Measurements from ENCODE around the gene DPH6.
A peak's percentile ranks its signal among the peaks of the same experiment; 100 is the strongest.
"Not testable (repeated sequence)": the region's sequence is repeated elsewhere in the genome, so short reads cannot be mapped to it uniquely, and the experiment has no call there.

DPH6 gene

DNA sequence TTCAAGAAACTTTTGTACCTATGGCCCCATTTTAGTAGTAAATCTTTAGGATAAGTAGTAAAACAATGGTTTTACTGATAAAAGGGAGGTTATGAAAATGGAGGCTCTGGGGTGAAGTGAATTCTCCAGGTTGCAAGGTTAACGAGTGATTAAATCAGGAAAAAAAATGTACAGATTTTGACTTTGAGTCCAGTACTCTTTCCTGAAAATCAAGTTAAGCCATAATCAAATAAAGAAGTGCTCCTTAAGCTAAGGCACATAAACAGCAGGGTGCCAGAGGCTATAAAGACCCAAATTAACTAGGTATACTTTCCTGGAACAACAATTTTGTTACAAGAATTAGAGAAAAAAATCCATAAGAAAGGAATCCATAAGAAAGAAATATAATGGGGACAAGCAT lies 114.7 kb downstream of the DPH6 start:
- DNase-seq: no peak

DNA sequence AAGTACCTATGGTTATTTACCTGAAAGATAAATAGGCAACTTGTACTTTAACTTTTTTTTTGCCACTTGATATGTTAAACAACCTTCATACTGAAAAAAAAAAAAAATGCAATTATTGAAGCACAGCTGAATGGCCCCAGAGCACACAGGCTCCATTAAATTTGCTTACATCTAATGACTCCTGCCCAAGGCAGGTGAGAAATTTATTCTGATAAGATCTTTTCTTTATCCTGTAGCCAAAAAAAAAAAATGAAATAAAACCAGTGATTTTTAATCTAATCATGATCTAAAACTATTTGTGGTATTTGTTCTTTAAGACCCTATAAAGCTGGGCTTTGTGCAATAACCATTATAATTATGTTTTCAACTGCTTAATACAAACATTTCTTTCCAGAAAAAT lies 115.7 kb downstream of the DPH6 start:
- no peak for DNase-seq

DNA sequence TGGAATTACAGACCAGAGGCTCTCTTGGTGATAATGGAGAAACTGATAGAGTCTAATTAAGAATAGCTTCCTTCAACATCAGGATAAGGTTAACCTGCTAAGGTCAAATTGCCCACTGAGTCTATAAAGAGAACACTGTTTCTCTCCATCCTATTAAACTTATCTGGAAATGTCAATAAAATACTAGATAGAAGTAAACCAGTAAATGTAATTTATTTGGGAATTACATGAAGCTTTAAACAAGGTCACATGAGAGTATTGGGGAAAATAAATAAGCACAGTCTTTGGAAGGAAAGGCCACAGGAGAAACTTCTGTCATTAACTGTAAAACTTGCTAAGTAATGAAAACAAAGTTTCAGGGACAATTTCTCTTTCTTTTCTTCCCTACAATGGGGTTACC lies 118.5 kb downstream of the DPH6 start:
- no peak for DNase-seq

DNA sequence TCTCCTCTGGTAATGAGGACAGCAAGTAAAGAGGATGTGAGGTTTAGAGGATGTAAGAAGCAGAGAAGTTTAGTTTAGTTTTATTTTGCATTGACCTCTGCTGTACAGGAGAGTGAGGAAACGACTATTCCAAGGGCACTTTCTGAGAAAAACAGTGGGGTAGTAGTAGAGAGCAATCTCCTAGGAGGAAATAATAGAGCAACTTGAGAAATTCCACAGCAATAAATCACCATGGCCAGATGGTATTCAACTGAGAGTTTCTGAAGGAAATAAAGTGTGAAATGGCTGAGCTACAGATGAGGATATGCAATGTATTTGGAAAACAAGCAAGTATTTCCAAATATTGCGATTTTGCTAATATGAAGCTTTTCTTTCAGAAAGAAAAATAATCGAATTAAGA lies 118.9 kb downstream of the DPH6 start:
- DNase-seq: peak; percentile 4 to 9

DNA sequence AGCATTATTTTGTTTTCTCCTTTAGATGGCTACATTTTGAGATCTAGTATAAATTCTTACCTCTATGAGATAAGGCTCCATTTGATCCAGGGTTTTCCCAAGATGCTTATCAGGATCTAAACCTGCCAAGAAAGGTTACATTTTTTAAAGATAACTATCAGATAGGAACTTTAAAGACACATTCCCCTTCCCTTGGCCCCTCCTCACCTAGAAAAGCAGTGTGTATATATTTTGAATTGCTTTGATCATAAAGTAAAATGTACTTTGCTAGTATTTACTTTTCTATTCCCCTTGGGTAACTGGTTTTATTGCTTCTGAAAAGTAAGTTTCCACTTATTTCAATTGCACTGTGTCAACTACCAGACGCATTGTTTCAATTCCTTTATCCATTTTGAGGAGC lies 135.2 kb downstream of the DPH6 start:
- DNase-seq: no peak

DNA sequence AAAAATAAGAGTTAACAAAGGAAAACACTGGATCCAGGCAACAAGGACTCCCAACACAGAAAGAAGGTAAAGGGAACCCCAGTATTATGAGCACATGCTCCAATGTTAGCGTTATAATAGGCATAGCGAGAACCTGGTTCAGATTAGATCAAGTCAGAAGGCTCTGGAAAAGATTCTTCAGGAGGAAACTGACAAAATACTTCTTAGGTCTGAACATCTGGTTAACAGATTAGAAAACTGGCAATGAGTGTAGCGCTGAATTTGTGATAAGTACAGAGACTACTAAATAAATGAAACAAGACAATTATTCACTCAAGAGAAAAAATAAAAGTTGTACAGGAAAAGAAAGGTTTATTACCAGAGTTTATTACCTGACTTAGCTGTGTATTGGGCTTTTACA lies 146.1 kb downstream of the DPH6 start:
- DNase-seq: no peak

DNA sequence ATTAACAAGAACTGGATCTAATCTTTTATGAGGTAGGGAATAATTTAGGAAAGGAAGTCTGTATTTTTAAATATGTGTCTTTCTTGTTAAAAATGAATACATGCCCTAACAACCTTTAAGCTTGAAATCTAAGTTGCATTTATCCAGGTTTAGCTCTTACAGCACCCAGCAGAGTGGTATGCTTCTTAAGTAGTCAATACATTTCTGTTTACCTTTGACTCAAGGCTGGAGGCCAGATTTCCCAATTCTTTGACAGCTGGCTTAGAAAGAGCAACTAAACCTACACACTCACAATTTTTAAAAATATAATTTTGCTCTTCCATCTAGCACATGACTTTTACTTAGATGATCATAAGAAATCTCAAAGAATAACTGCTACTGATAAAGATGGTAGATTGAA lies 148.9 kb downstream of the DPH6 start:
- no peak for DNase-seq

DNA sequence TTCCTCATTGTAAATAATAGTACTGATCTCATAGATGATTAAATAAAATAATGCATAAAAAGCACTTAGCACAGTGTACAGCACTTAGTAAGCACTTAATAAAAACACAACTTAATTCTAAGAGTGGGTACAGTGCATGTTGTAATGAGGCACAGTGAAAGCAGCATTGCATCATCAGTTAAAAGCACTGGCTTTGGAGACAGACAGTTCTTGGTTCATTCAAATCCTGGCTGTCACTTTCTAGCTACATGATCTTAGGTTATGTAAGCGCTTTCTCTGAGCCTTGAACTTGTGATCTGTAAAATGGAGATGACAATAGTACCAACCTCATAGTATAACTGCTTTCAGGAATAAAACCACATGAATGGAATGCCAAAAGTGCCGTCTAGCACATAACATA lies 151.5 kb downstream of the DPH6 start:
- no peak for DNase-seq

DNA sequence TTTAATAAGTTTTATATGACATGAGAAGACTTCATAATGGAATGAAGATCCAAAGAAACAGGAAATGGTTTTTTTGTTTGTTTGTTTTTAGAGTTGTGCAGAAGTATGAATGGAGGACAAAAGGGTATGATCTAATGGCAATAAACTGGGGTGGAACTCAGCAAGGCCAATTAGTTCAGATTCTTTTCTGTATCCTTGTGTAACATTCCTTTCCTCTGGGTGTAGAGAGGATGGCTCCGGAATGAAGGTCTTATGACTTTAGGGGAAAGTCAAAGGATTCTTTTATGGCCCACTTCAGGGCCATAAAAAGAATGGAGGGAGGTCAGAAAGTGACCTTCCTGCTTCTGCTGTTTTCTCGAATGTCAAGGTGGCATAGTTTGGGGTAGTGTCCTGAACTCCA lies 152.6 kb downstream of the DPH6 start:
- DNase-seq: no peak

DNA sequence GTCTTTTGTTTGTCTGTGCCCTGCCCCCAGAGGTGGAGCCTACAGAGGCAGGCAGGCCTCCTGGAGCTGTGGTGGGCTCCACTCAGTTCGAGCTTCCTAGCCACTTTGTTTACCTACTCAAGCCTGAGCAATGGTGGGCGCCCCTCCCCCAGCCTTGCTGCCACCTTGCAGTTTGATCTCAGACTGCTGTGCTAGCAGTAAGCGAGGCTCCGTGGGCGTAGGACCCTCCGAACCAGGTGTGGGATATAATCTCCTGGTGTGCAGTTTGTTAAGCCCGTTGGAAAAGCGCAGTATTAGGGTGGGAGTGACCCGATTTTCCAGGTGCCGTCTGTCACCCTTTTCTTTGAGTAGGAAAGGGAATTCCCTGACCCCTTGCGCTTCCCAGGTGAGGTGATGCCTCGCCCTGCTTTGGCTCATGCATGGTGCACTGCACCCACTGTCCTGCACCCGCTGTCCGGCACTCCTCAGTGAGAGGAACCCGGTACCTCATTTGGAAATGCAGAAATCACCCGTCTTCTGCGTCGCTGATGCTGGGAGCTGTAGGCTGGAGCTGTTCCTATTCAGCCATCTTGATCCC lies 154.5 kb downstream of the DPH6 start:
- not testable (repeated sequence) for DNase-seq

DNA sequence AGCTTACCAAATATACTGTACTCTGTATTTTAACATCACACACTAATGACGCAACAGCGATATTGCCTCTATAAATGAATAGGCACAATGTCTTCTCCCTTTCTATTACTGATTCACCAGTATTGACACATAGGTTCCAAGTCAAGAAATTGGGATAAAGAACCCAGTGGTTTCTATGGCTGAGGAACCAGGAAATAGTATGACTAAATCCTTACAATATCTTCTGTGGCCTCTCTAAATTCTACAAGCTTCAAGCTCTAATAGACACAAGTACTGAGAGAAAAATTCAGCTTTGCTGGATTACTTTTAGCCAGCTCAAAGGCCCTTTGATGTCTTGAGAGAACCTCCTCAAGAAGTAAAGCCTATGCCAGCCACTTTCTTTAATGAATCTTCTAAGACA lies 162.5 kb downstream of the DPH6 start:
- no peak for DNase-seq

DNA sequence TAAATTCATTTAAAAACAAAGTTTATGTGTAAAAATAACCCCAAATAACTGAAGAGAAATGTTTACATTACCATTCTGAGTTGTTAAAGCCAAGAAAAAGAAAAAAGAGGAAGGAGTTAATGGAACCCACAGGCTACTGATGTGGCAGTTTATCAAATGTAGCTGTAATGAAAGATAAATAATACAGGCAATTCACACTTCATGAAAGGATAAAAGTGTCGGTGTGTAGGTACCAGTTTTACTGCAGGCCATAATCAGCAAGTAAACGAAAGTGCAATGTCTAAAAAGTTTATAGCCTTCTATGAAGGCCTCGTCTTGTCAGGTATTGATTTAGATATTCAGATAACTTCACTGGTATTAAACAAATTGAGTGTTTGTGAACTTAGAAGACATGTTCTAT lies 164.6 kb downstream of the DPH6 start:
- no peak for DNase-seq

DNA sequence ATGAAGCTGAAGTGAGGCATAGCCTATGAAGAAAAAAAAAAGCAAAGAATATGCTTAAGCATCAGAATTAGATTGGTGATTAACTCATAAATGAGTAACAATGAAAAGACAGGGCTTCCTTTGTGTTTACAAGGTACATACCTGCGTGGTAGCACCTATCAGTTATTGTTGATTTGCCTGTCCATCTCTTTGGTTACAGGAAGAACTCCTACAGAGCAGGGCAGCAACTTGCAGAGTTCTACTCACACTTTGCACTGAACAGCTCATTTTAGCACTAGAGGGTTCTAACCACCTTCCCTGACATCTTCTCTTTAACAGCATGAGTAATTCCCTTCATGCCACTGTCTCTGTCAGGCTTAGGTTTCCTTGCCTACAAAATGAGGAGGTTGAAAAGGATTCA lies 166.0 kb downstream of the DPH6 start:
- no peak for DNase-seq

DNA sequence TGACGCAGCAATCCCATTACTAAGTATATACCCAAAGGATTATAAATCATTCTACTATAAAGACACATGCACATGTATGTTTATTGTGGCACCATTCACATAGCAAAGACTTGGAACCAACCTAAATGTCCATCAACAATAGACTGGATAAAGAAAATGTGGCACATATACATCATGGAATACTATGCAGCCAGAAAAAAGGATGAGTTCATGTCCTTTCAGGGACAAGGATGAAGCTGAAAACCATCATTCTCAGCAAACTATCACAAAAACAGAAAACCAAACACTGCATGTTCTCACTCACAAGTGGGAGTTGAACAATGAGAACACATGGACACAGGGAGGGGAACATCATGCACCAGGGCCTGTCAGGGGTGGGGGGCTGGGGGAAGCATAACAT lies 167.5 kb downstream of the DPH6 start:
- DNase-seq: not testable (repeated sequence)

DNA sequence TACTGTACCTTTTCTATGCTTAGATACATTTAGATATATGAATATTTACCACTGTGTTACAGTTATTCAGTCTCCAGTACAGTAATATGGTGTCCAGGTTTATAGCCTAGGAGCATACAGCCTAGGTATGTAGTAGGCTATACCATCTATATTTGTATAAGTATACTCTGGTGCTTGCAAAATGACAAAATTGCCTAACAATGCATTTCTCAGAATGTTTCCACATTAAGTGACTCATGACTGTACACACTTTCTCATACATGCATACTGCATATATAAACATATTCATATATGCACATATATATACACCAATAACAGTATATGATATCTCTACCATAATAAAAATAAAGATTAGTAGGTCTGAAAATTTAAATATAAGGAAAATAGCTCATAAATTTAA lies 169.3 kb downstream of the DPH6 start:
- DNase-seq: no peak

DNA sequence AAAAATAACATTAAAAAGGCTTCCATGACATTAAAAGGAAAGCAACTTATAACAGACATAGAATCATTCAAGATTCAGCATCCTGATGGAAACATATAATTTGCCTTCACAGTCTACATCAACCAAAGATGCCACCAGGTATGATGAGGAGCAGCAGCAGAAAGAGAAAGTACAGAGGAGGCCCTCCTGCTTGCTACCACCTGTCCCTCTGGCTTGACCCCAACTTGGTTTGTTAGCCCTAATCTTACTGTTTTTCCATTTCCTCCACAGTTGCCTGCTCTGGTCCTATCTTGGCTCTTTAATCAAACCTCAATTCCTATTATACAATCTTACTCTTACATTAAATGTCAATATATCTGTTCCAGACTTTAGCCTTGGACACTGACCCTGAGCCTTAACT lies 171.3 kb downstream of the DPH6 start:
- no peak for DNase-seq

DNA sequence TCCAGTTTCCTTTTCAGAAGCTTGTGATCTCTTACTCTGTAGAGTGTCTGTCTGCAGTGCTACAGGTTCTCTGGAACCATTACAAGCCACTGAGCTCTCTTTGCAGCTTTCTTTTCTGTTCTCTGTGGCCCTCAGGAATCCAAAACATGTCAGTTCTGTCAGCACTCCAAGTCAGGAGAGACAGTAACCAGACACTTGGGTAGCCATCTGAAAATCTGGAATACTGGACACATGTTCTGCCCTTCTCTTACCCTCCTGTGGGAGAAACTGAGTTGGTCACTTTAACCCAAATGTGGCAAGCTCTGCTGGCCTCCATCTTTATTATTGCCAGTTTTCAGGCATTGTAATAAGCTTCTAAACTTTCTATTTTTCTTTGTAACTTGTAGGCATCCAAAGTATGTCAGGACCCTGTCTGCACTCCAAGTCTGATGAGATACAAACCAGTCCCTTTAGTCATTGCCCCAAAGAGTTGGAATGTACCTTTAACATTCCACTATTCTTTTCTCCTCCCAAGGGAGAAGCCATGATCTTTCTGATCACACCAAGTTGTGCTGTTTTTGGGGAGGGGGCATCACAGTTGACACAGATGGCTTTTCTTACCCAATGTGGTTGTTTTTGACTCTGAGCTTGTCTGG lies 183.7 kb downstream of the DPH6 start:
- DNase-seq: no peak

DNA sequence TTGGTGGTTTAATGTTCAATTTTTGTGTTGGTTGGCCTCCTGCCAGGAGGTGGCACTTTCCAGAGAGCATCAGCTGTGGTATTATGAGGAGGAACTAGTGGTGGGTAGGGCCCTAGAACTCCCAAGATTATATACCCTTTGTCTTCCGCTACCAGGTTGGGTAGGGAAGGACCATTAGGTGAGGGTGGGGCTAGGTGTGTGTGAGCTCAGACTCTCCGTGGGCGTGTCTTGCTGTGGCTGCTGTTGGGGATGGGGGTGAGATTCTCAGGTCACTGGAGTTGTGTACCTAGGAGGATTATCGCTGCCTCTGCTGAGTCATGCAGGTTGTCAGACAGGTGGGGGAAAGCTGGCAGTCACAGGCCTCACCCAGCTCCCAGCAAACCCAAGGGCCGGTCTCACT lies 187.1 kb downstream of the DPH6 start:
- no peak for DNase-seq

DNA sequence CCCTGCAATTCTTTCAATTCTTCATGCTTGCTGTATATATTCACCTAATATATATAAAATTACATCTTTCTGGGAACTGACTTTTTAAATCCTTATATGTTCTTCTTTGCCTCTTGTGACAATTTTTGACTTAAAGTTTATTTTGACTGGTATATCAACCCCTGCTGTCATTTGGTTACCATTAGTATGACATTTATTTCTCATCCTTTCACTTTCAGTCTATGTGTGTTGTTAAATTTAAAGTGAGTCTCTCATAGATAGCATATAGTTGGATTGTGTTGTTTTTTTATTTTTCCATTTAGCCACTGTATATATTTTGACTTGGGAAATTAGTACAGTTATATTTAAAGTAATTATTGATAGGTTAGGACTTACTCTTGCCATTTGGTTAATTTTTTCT lies 194.9 kb downstream of the DPH6 start:
- no peak for DNase-seq

DNA sequence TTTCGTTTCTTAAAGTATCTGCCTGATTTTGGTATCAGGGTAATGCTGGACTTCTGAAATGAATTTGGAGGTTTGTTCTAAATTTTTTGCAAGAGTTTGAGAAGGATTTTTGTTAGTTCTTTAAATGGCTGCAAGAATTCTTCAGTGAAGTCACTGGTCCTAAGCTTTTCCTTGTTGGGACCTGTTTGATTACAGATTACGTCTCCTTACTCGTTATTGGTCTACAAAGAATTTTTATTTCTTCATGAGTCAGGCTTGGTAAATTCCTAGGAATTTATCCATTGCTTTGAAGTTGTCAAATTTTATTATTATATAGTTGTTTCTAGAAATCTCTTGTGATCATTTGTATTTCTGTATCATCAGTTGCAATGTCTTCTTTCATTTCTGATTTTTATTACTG lies 196.0 kb downstream of the DPH6 start:
- DNase-seq: no peak

DNA sequence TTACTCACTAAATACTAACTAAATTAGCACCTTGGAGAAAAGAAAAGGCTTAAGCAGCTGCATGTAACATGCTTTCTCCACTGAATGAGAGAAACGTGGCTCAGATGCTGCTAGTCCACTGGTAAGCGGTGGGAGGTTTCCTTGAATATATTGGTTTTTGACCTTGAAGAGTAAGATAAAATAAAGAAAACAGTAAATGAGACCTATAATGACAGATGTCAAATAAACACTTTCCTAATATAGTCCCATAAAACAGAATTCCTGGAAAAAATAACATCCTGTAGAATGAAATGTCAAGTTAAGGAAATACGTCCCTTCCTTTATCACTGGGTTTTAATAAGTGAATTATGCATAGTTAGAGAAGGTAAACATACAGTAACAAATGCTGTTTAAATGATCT lies 215.0 kb downstream of the DPH6 start:
- no peak for DNase-seq

DNA sequence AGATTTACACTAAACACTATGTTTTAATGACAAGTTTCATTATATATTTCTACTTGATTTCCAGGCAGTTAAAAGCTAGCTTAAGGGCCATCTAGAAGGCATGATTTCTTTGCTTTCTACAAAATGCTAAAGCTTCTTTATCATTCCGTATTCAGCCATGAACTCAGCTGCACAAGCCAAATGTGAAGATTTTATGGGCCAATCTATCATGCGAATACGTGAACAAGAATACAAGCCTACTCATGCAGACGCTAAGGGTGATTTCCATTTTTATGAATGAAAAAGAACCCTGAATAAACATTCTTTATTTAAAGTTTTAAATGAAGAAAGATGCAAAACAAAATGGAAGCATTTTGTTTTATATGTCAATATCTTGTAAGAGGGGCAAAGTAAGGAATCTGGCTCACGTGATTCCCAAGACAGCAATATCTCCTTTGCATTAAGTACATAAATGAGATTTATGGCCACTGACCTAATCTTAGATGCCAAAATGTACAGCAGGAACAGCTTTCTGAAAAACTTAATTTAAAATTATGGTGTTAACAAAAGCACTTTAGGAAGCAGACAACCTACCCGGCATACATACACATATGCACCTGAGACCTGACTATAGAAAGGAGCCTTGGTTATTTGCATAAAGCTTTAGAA lies 215.8 kb downstream of the DPH6 start:
- no peak for DNase-seq

DNA sequence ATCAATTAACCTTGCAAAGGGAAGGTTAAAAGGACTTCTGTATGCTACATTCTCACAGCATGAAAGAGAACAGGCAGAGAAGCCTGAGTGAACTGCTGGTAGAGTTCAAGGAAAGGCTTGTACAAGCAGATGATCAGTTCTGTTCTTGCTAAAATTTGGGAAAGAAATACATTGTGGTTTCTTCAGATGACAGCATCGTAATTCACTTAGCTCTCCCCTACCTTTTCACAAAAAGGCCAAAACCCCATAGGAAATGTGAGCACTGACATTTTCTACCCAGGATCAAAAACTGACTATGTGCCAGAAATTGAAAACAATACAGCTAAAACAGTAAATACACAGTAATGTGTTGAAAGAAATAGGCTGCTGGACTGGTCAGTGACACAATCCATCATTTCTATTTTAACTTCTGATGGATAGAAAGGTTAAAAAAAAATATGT lies 216.4 kb downstream of the DPH6 start:
- DNase-seq: no peak

DNA sequence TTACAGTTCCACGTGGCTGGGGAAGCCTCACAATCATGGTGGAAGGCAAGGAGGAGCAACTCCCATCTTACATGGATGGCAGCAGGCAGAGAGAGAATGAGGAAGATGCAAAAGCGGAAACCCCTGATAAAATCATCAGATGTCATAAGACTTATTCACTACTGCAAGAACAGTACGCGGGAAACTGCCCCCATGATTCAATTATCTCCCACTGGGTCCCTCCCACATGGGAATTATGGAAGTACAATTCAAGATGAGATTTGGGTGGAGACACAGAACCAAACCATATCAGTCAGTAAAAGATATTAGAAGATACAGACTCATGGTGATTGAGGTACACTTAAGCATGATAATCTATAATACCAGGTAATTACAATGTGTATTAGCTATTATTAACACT lies 217.1 kb downstream of the DPH6 start:
- DNase-seq: peak in 1 of 2 donors; percentile 31

DNA sequence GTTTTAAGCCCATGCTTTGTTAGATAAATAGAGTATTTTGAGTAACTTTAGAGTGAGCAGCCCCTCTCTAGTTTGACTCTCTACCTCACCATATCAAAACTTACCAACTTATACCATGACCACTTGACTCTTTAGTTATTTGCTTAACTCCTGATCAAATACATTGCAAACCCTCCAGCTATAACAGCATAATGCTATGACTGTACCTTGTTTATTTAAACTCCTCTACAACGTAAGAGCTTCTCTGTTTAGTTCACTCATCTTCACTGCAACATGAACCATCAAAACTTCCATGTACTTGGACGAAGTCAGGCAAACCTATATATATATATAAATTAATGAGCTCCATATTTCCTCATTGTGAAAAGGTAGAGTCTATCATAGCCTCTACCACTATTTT lies 218.2 kb downstream of the DPH6 start:
- DNase-seq: no peak
